ENCODE measurements around the gene HIGD1C.

DNA sequence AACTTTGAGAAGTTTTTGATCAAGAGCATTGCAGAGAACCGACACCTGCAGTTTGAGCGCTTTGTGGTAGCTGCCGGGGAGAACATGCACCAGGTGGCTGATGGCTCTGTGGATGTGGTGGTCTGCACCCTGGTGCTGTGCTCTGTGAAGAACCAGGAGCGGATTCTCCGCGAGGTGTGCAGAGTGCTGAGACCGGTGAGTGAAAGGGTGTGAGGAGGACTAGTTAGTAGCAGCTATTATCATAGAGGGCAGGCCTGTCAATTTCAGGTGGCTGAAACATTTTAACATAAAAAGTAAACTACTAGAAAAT lies 27.0 kb upstream of the HIGD1C start:
- TF ChIP-seq, protein P1, sequence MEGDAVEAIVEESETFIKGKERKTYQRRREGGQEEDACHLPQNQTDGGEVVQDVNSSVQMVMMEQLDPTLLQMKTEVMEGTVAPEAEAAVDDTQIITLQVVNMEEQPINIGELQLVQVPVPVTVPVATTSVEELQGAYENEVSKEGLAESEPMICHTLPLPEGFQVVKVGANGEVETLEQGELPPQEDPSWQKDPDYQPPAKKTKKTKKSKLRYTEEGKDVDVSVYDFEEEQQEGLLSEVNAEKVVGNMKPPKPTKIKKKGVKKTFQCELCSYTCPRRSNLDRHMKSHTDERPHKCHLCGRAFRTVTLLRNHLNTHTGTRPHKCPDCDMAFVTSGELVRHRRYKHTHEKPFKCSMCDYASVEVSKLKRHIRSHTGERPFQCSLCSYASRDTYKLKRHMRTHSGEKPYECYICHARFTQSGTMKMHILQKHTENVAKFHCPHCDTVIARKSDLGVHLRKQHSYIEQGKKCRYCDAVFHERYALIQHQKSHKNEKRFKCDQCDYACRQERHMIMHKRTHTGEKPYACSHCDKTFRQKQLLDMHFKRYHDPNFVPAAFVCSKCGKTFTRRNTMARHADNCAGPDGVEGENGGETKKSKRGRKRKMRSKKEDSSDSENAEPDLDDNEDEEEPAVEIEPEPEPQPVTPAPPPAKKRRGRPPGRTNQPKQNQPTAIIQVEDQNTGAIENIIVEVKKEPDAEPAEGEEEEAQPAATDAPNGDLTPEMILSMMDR (conservative IDR thresholded peaks at IDR 0.05 in 1 of 2, IDR thresholded peaks at IDR 0.05 in 1 of 2; ENCODE audit: low read depth in 1 of 2, low read length in 2 of 2): no peak
- TF ChIP-seq EZH2 (IDR thresholded peaks at IDR 0.05; ENCODE audit: low read length, missing control alignments): no peak
